OCI-LY7 (cell line): Measurements from ENCODE around the gene MAML3. TPM values are rescaled to one million over a fixed set of nuclear protein-coding genes. Genes with fewer than 3 reads are reported as not detected.

Experiments
- BruUV-seq: library from RNA; stranded (reverse); fragments of 400-500 nt; replicated peaks from 2 replicates; lab custom pipeline; 2021; lab: Mats Ljungman, UMichigan
- CTCF ChIA-PET: fragments of 300-600 bp; sonication (Branson Sonifier 250); formaldehyde crosslinking; loops from one replicate; lab custom pipeline; 2022; ENCODE audit warnings: antibody characterized with exemption; ENCODE audit not compliant: unreplicated experiment; lab: Charles Lee
- POLR2A ChIA-PET: fragments of 300-600 bp; sonication (Branson Sonifier 250); formaldehyde crosslinking; loops from one replicate; lab custom pipeline; 2022; ENCODE audit warnings: antibody characterized with exemption; lab: Charles Lee
- DNase-seq: peaks from one replicate; pipeline ENCODE4 v3.0.0-alpha.2; 2015; ENCODE audit warnings: low spot score
- H2AFZ ChIP-seq: fragments of 200-600 bp; sonication (generic), shearing (Covaris generic); 2 replicates; pipeline ENCODE4 v1.6.1; 2014; ENCODE audit warnings: mild to moderate bottlenecking, antibody characterized with exemption, low read length, moderate library complexity
- H3K27ac ChIP-seq: fragments of 200-600 bp; sonication (generic); 2 replicates; pipeline ENCODE4 v1.5.1; 2014; ENCODE audit warnings: mixed run types, low read depth, mild to moderate bottlenecking, moderate library complexity, low read length, inconsistent platforms; ENCODE audit not compliant: poor library complexity, severe bottlenecking
- H3K36me3 ChIP-seq: fragments of 200-600 bp; sonication (generic); 2 replicates; pipeline ENCODE4 v1.6.1; 2014; ENCODE audit warnings: mild to moderate bottlenecking, antibody characterized with exemption, low read length, moderate library complexity, mixed read lengths; ENCODE audit not compliant: insufficient read depth
- H3K4me1 ChIP-seq: fragments of 200-600 bp; sonication (generic); 2 replicates; pipeline ENCODE4 v1.5.1; 2014; ENCODE audit warnings: mild to moderate bottlenecking, low read length; ENCODE audit not compliant: insufficient read depth, poor library complexity, severe bottlenecking
- H3K4me2 ChIP-seq: fragments of 200-600 bp; sonication (generic); 2 replicates; pipeline ENCODE4 v1.6.1; 2014; ENCODE audit warnings: mild to moderate bottlenecking, low read length
- H3K4me3 ChIP-seq: fragments of 200-600 bp; sonication (generic); 2 replicates; pipeline ENCODE4 v1.5.1; 2014; ENCODE audit warnings: mild to moderate bottlenecking, low read depth, low read length; ENCODE audit not compliant: poor library complexity, severe bottlenecking
- H3K79me2 ChIP-seq: fragments of 200-600 bp; sonication (generic); 2 replicates; pipeline ENCODE4 v1.6.1; 2016; ENCODE audit warnings: low read depth, mild to moderate bottlenecking, low read length, moderate library complexity, mixed read lengths; ENCODE audit not compliant: insufficient read depth
- H3K9me2 ChIP-seq: fragments of 200-600 bp; sonication (generic); 2 replicates; pipeline ENCODE4 v1.6.1; 2016; ENCODE audit warnings: mild to moderate bottlenecking, low read length, mixed read lengths; ENCODE audit not compliant: insufficient read depth
- H3K9me3 ChIP-seq: fragments of 200-600 bp; sonication (generic); 2 replicates; pipeline ENCODE4 v1.6.1; 2014; ENCODE audit warnings: mild to moderate bottlenecking, mixed run types, low read length, mixed read lengths
- H4K20me1 ChIP-seq: fragments of 200-600 bp; sonication (generic); 2 replicates; pipeline ENCODE4 v1.6.1; 2014; ENCODE audit warnings: mild to moderate bottlenecking, antibody characterized with exemption, low read length, moderate library complexity, mixed read lengths; ENCODE audit not compliant: insufficient read depth
- CTCF ChIP-seq: fragments of 200-600 bp; sonication (generic); conservative IDR thresholded peaks from 2 replicates; pipeline ENCODE4 v1.5.1; 2014; ENCODE audit warnings: mild to moderate bottlenecking, antibody characterized with exemption, low read length, moderate library complexity, mixed read lengths
- EZH2phosphoT487 ChIP-seq: fragments of 200-600 bp; sonication (generic); IDR thresholded peaks from 2 replicates; pipeline ENCODE4 v1.6.1; 2018; ENCODE audit warnings: low read depth, borderline replicate concordance, mild to moderate bottlenecking, mixed run types, antibody characterized with exemption, low read length, moderate library complexity, mixed read lengths
- intact Hi-C: fragments of 100-400 bp; cut with micrococcal nuclease; formaldehyde crosslinking; loops from one replicate; pipeline ENCODE4 v1.10.0; 2022; ENCODE audit not compliant: unreplicated experiment
- total RNA-seq, 2 experiments: library from RNA; depleted of rRNA in 1 of 2; stranded (reverse); fragments of >200 nt in 1 of 2; shearing (Covaris generic) in 1 of 2; gene quantifications; 2 replicates each; pipeline ENCODE4 v1.2.3, GENCODE V29; 2014 to 2022

The MAML3 gene
- total RNA-seq, 2 experiments from 2014 or later = 0.80 to 1.2 TPM

- Histone ChIP-seq H3K9me2 (no peaks in the 10 kb centered on the region), H2AFZ (no peak overlapping the region), H3K36me3 (no peaks in the 10 kb centered on the region), H3K4me2 (no peak overlapping the region), H3K27ac (no peak overlapping the region), H3K4me1 (no peaks in the 10 kb centered on the region), H3K79me2 (no peaks in the 10 kb centered on the region), H3K9me3 (no peaks in the 10 kb centered on the region), H4K20me1 (no peaks in the 10 kb centered on the region), H3K4me3 (no peak overlapping the region)
- no peak for DNase-seq
- POLR2A ChIA-PET = no interaction called here
- TF ChIP-seq CTCF = no peak
- no peak for TF ChIP-seq EZH2phosphoT487
- intact Hi-C loops = no loop called here
- CTCF ChIA-PET = no interaction called here
- no TSS peak for BruUV-seq
These were observed 324.9 kb downstream of the MAML3 start for GRCh38 chr4:139828966-139829664.

- Histone ChIP-seq H3K4me3 (no peak overlapping the region), H3K36me3 (no peaks in the 10 kb centered on the region), H3K27ac (no peak overlapping the region), H3K4me1 (no peaks in the 10 kb centered on the region), H4K20me1 (no peaks in the 10 kb centered on the region), H3K9me2 (no peaks in the 10 kb centered on the region), H3K79me2 (no peaks in the 10 kb centered on the region), H3K9me3 (no peaks in the 10 kb centered on the region), H3K4me2 (no peak overlapping the region), H2AFZ (no peak overlapping the region)
- TF ChIP-seq EZH2phosphoT487 = no peak
- no peak for TF ChIP-seq CTCF
- DNase-seq = no peak
- ChIA-PET POLR2A (no interaction called here), CTCF (no interaction called here)
- intact Hi-C loops = no loop called here
- BruUV-seq = no TSS peak
These were observed 327.6 kb downstream of the MAML3 start for GRCh38 chr4:139826426-139826825.

- CTCF ChIA-PET = no interaction called here
- H3K79me2 ChIP-seq = no peaks in the 10 kb centered on the region
- BruUV-seq = no TSS peak
- POLR2A ChIA-PET = interaction anchor here (0.6 kb wide), 1 partner anchor 357 kb away, joined by 3 read pairs; no protein-coding TSS in a partner anchor
- H3K4me1 ChIP-seq = no peaks in the 10 kb centered on the region
- no peak overlapping the region for H3K27ac ChIP-seq
- no peaks in the 10 kb centered on the region for H3K9me2 ChIP-seq
- TF ChIP-seq EZH2phosphoT487 = no peak
- no peak for TF ChIP-seq CTCF
- no peak overlapping the region for H2AFZ ChIP-seq
- intact Hi-C loops = no loop called here
- no peaks in the 10 kb centered on the region for H3K9me3 ChIP-seq
- H3K36me3 ChIP-seq = no peaks in the 10 kb centered on the region
- DNase-seq = no peak
- H4K20me1 ChIP-seq = no peaks in the 10 kb centered on the region
- H3K4me2 ChIP-seq = no peak overlapping the region
- H3K4me3 ChIP-seq = no peak overlapping the region
These were observed 328.4 kb downstream of the MAML3 start for GRCh38 chr4:139825523-139826014.
